GM18526 (cell line): ENCODE results near the gene GET4.

Experiments
- POLR2A ChIP-seq: IDR thresholded peaks from 3 replicates; pipeline ENCODE4 v1.6.1; 2011; ENCODE audit not compliant: insufficient read length; ENCODE audit errors: extremely low read depth

Gene GET4

DNA sequence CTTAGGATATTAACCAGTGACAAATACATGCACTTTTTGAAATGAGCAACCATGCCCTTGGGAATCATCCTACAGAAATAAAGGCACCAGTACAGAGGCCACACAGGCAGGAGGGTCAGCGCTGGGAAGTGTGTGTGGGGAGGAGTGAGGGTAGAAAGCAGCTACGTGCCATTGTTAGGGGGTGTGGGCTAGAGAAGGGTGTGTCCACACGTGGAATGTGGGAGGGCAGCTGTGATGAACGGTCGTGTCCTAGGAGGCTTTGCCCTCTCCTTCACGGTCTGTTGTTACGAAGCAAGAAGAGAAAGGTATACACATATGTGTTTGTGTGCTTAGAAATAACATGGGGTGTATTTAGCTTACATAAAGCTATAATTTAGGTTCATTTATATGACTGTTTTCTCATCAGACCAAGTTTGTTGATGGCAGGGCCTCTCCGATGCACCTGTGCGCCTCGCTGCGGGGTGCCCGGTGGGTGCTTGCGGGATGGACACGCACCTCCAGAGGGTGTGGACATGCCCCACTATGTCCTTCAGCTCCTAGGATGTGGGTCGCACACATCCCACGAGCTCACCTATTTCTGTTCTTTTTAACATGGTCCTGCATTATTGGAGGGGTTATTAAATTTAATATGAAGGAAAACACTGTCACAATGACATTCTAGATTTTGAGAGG, 16.9 kb upstream of the GET4 start:
- no peak for TF ChIP-seq POLR2A

DNA sequence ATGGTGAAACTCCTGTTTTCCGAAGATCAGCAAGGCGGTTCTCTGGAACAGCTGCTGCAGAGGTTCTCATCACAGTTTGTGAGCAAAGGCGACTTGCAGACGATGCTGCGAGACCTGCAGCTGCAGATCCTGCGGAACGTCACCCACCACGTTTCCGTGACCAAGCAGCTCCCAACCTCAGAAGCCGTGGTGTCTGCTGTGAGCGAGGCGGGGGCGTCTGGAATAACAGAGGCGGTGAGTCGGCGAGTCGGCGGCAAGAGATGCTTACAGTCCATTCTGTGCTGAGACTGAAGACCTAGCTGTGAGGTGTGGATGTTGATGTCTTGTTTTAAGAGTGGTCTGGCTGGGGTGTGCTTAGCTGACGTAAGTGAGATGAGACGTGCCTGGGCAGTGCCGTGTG, 16.2 kb upstream of the GET4 start:
- TF ChIP-seq POLR2A: no peak

DNA sequence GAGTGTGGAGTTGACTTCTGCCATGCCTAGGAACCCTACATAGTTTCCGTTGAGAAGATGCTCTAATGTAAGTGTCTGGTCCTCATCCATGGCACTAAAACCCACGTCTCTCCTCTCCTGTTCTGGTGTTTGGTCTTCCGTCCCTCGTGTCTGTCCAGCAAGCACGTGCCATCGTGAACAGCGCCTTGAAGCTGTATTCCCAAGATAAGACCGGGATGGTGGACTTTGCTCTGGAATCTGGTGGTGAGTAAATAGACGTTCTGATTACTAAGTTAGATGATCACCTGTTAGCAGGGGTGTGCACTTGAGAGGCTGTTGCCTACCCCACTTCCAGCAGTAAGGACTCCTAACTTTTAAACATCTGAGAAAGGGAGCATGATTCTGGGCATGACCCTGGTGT, 15.1 kb upstream of the GET4 start:
- TF ChIP-seq POLR2A: no peak

DNA sequence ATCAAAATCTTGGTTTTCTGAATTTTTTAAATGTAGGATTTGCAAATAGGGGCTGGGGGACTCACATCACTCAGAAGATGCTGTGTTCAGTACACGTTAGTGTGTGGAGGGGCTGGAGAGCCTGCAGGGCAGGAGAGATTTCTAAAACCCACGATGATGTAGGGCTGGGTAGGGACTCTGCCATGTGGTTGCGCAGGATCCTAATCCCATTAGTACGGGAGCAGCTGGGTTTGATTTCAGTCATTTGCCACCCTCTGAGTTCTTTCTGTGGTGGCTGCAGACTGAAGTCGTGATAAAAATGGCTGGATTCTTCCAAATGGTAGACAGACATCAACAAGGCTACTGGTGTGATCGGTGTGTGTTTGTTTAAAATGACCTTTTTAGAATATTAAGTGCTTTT, 14.2 kb upstream of the GET4 start:
- no peak for TF ChIP-seq POLR2A

DNA sequence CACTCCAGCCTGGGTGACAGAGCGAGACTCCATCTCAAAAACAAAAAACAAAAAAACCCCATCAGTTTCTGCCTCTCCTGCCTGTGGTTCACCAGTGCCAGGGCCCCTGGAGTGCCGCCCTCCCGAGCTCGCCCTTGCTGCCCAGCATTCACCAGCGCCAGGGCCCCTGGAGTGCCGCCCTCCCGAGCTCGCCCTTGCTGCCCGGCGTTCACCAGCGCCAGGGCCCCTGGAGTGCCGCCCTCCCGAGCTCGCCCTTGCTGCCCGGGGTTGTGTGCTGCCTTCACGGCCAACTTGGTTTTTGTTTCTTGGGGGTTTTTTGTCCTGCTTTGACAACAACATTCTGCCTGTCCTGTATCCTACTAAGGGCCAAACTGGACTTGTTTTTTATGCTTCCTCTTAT, 13.2 kb upstream of the GET4 start:
- TF ChIP-seq POLR2A: no peak

DNA sequence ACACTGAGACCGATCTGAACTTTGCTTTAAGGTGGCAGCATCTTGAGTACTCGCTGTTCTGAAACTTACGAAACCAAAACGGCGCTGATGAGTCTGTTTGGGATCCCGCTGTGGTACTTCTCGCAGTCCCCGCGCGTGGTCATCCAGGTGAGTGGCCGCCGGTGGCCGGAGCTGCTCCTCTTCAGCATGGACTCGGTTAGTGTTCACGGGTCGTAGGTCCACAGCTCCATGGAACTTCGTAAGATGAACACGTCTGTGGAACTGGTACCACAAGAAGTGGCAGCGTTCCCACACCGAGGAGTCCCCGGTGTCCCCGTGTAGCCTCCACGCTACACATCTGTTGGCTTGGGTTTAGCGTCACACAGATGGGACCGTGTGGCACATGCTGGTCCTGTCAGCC, 10.4 kb upstream of the GET4 start:
- no peak for TF ChIP-seq POLR2A

DNA sequence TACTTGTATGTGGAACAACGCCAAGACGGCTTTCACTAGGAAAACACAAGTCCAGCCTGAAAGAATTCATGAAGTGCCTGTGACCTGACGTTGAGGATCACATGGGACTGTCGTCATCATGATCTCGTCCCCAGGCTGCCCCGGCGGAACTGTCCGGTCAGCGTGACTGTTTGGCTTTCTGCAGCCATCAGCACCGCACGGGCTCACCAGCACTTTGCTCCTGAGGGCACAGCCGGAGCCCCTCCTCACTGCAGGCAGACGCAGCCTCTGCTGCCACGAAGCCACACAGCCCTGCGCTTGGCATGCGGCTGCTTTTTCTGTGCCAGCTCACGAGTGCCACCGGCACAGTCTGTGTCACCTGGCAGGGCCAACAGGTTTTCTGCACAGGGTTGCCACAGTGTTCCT, 9.4 kb upstream of the GET4 start:
- no peak for TF ChIP-seq POLR2A

DNA sequence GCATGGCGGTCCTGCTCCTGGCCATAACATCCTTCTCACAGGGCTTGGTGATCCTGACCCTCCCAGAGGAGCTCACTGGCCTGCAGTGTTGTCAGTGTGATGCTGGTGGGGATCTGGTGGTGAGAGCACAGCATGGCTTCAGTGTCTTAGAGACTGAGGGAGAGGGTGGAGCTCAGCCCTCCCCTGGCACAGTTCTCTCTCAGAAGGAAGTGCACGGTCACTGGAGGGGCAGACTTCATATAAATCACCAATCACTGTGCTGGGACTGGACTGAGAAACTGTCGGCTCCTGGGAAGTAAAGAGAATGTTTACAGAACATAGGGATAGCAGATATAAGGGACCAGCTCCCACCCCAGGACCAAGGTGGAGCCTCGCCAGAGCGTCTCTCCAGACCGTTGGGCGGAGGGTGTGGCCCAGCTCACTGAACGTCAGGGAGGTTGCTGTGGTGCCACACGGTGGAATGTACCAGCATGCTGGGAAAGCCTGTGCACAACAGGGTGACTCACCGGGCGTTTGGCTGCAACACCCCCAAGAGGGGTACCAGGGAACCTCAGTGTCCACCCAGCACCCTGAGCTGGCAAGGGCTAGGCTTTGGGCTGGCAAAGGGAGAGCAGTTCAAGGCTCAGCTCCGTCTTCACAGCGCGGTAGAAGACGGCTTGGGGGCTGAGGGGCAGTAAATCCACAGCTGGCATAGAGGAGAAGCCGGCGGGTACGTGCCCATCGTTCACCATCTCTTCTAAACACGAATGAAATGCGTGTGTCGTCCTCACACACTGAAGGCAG, 8.8 kb upstream of the GET4 start:
- no peak for TF ChIP-seq POLR2A

DNA sequence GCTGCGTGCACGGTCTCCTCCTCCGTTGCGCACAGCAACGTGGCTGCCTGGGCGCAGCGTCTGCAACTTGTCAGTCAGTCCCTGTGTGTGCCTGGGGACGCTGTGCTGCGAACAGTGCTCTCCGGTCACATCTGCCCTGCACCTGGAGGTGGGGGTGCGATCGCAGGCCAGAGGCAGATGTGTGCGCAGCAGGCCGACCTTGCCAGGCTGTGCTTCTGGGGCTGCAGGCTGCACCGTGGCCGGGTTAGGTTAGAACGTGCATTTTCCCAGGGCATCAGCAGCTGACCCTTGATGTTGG, 8.2 kb upstream of the GET4 start:
- no peak for TF ChIP-seq POLR2A

DNA sequence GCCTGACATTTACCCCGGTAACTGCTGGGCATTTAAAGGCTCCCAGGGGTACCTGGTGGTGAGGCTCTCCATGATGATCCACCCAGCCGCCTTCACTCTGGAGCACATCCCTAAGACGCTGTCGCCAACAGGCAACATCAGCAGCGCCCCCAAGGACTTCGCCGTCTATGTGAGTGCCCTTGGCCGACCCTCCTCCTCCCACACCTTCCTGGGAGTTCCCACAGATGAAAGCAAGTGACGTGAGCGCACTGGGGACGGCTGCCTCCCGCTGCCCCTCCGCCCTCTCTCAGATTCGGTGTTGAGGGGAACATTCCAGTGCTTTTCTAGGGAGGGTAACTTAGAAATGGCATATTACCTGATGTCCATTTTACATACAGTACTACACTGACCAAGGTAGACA, 7.0 kb upstream of the GET4 start:
- TF ChIP-seq POLR2A: no peak

DNA sequence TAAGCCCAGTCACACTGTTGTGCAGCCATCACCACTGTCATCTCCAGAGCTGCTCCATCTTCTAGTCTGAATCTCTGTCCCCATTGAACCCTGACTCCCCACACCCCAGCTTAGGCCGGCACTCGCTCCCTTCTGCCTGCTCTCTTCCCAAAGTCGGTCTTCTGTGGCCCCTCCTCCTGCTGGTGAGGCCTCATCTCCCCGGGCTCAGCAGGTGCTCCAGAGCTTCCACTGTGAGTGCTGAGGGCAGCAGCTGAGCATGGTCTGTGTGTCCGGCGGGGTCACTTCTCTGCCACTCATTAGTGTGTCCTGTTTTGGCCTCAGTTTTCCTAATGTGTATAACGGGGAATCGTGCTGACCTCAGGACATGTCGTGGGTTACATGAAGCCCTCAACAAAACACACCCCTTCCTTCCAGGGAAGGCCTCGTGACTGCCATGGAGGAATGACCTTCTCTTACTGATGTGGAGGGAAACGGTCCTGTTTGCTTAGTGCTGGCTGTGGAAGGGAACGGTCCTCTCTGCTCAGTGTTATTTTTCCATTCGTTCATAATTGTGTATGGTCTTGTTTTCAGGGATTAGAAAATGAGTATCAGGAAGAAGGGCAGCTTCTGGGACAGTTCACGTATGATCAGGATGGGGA, 4.3 kb upstream of the GET4 start:
- TF ChIP-seq POLR2A: no peak

DNA sequence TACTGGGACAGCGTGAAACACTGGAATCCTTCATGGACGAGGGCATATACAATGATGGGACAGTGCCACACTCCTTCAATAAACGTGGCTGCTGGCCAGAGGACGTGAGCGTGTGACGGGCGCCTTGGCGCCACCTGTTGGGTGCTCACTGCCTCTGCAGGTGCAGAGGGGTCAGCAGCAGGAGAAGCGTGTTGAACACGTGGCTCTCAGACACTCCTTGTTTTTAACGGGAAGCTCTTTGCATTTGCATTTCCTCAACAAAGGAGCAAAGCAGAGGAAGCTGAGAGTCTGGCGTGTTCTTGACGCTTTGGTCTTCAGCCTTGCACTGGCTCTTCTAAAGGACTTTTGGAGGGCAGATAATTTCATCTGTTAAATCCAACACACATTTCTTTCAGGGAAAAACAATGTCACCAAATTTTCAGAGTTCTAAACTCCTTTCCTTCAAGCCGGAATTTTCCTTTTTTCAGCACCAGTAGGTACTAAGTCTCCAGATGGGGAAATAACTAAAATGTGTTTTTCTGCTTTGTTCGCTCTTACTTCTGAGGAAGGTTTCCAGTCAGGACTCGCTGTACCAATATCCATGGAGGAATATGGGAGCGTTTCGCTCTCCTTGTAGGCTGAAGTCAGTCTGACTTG, 2.9 kb upstream of the GET4 start:
- no peak for TF ChIP-seq POLR2A

DNA sequence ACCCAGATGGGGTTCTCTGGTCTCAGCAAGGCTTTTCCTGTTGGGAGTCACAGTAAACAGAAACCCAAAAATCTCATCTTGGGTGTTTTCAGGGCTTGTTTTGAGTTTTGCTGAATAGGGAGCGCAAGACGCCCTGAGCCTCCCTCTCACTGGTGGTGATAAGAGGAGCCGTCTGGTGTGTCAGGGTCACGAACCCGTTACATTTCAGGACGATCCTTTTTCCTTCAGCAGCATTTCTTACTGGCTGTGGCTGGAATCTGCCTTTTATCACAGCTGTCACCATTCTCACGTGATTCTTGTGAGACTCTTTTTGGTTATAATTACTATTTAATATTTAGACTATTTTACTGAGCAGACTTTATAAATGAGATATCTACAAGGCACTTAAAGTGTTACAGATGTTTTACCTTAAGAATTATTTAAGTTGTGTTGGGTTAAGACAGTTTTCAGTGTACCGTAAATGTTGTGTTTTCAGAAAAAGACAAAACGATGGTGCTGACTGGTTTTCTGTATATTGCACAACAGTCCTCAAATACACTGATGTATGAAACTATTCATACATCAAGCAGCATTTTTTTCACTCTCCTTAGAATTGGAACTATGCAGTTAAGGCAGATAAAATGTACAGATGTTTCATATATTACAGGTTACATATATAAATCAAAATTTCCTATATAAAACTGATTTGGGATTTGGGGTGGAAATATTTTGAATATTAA, 2.2 kb upstream of the GET4 start:
- no peak for TF ChIP-seq POLR2A

DNA sequence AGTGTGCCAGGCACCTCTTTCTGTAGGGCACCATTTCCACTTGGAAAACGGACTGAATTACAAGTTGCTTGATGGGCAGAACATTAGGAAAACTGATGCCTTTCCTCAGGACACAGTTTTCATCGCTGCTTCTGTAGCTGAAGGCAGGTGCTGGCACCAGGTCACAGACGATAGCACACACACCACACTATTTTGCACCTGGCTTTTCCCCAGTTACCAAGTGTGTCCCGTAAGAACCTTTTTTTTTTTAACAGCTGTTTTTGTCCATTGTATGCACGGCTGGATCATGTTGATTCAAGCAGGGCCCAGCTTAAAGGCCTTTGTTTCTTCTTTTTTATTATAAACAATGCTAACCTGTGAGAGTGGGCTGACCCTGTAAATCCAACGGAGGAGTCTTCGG, 1.3 kb upstream of the GET4 start:
- TF ChIP-seq POLR2A: no peak

DNA sequence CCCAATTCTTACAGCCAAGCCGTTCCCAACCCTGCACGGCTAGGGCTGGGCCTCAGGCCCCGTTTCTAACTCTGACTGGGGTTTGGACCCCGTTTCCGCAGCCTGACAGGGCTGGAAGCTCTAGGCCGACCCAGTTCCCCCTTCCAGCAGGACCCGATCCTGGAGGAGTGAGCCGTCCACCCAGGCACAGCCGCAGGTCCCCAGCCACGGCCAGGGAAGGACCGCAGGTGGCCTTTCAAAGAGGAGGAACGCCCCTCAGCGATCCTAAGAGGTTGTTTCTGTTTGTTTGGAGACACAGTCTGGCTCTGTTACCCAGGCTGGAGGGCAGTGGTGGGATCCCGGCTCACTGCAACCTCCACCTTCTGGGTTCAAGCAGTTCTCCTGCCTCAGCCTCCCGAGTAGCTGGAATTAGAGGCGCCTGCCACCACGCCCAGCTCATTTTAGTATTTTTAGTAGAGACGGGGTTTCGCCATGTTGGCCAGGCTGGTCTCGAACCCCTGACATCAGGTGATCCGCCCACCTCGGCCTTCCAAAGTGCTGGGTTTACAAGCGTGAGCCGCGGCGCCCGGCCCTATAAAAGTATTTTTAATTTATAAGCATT, 778 bp upstream of the GET4 start:
- no peak for TF ChIP-seq POLR2A
